Measurements from ENCODE around the gene POLR2B. TPM values are rescaled to one million over a fixed set of nuclear protein-coding genes. Genes with fewer than 3 reads are reported as not detected.
A peak's percentile ranks its signal among the peaks of the same experiment; 100 is the strongest.

The POLR2B gene
- total RNA-seq, 1 donor from 2014 or later = 95.5 TPM

DNA sequence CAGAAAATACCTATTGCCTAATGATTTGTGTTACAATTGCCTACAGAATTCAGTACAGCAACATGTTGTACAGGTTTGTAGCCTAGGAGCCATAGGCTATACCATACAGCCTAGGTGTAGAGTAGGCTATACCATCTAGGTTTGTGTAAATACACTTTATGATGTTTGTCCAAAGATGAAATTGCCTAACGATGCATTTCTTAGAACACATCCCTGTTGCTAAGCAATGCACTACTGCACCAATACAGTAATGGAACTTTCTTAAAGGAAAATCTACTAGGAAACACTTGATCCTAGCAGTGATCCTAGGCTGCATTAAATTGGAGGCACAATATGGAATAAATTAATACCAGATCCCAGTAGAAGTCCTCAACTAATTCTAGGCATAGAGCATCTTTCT, 19.6 kb upstream of the POLR2B start:
- no peaks in the 10 kb centered on the region for H3K9me3 Mint-ChIP-seq (ENCODE audit: unreplicated experiment)
- H3K27me3 Mint-ChIP-seq (ENCODE audit: unreplicated experiment) = peaks cover 2% of the 10 kb centered on the region

DNA sequence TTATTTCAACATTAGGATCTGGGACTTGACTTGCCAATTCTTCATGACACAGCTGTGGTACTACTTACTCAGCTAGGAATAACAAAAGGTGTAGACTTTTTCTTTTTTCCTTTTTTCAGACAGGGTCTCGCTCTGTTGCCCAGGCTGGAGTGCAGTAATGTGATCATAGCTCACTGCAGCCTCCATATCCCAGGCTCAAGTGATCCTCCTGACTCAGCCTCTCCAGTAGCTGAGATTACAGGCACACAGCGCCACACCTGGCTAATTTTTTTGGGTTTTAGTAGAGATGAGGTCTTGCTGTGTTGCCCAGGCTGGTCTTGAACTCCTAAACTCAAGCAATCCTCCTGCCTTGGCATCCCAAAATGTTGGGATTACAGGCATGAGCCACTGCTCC, 17.6 kb upstream of the POLR2B start:
- no peaks in the 10 kb centered on the region for H3K4me1 Mint-ChIP-seq (ENCODE audit: unreplicated experiment)
- no peak for DNase-seq (ENCODE audit: low spot score)
- H3K27ac Mint-ChIP-seq (ENCODE audit: unreplicated experiment) = no peak overlapping the region
- H3K36me3 Mint-ChIP-seq (ENCODE audit: low read depth, unreplicated experiment) = peaks cover 10% of the 10 kb centered on the region
- H3K27me3 Mint-ChIP-seq (ENCODE audit: unreplicated experiment) = no peaks in the 10 kb centered on the region
- H3K9me3 Mint-ChIP-seq (ENCODE audit: unreplicated experiment) = no peaks in the 10 kb centered on the region
- TF ChIP-seq, protein P1, sequence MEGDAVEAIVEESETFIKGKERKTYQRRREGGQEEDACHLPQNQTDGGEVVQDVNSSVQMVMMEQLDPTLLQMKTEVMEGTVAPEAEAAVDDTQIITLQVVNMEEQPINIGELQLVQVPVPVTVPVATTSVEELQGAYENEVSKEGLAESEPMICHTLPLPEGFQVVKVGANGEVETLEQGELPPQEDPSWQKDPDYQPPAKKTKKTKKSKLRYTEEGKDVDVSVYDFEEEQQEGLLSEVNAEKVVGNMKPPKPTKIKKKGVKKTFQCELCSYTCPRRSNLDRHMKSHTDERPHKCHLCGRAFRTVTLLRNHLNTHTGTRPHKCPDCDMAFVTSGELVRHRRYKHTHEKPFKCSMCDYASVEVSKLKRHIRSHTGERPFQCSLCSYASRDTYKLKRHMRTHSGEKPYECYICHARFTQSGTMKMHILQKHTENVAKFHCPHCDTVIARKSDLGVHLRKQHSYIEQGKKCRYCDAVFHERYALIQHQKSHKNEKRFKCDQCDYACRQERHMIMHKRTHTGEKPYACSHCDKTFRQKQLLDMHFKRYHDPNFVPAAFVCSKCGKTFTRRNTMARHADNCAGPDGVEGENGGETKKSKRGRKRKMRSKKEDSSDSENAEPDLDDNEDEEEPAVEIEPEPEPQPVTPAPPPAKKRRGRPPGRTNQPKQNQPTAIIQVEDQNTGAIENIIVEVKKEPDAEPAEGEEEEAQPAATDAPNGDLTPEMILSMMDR (IDR thresholded peaks at IDR 0.05; ENCODE audit: unreplicated experiment) = no peak
- H3K4me3 Mint-ChIP-seq (ENCODE audit: unreplicated experiment) = no peak overlapping the region

More for the DNA sequence above, 19.6 kb upstream of the POLR2B start:
- H3K4me1 Mint-ChIP-seq (ENCODE audit: unreplicated experiment) = no peaks in the 10 kb centered on the region
- H3K36me3 Mint-ChIP-seq (ENCODE audit: low read depth, unreplicated experiment) = peaks cover 4% of the 10 kb centered on the region
- no peak overlapping the region for H3K27ac Mint-ChIP-seq (ENCODE audit: unreplicated experiment)
- TF ChIP-seq, protein P1 (IDR thresholded peaks at IDR 0.05; ENCODE audit: unreplicated experiment) = no peak
- no peak for DNase-seq (ENCODE audit: low spot score)
- H3K4me3 Mint-ChIP-seq (ENCODE audit: unreplicated experiment) = no peak overlapping the region

DNA sequence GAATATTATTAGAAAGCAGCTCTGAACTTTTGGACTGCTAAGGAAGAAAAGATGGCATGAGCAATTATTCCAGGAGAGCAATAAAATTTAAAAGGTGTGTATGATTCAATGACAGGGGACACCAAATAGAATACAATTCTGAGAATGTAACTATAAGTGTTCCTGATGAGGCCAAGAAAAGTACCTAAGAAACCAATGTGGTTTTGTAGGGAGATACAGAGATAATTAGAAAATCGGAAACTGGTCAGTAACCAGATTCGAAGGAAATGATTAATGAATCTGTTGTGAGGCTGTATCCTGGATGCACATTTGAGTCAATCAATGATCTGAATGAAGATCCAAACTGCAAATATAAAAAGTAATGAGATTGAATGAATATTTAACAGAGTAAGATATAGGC, 7.3 kb upstream of the POLR2B start:
- Mint-ChIP-seq H3K36me3 (ENCODE audit: low read depth, unreplicated experiment) (peaks cover 34% of the 10 kb centered on the region), H3K9me3 (ENCODE audit: unreplicated experiment) (no peaks in the 10 kb centered on the region), H3K4me3 (ENCODE audit: unreplicated experiment) (no peak overlapping the region), H3K27ac (ENCODE audit: unreplicated experiment) (no peak overlapping the region), H3K4me1 (ENCODE audit: unreplicated experiment) (peaks cover 6% of the 10 kb centered on the region), H3K27me3 (ENCODE audit: unreplicated experiment) (peaks cover 6% of the 10 kb centered on the region)
- DNase-seq (ENCODE audit: low spot score) = no peak
- TF ChIP-seq, protein P1 (IDR thresholded peaks at IDR 0.05; ENCODE audit: unreplicated experiment) = no peak

DNA sequence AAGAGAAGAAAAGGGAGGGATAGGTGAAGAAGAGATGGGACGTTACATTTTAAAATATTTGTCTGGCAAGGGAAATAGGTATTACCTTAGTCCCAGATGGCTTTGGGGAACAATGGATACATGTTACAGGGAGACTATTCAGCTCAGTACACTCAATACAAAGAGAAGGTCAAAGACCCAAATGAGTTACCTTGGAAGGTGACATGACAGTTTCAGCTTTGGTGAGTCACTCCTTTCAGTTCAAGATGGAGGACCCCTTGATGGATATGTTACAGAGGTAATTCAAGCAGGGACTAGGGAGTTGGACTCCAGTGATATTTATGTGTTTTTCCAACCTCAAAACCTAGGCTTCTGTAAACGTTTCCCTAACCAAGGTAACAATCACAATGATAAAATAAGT, 6.3 kb upstream of the POLR2B start:
- Mint-ChIP-seq H3K36me3 (ENCODE audit: low read depth, unreplicated experiment) (peaks cover 34% of the 10 kb centered on the region), H3K9me3 (ENCODE audit: unreplicated experiment) (no peaks in the 10 kb centered on the region), H3K27me3 (ENCODE audit: unreplicated experiment) (peaks cover 8% of the 10 kb centered on the region), H3K27ac (ENCODE audit: unreplicated experiment) (no peak overlapping the region), H3K4me3 (ENCODE audit: unreplicated experiment) (peak overlapping the region; percentile 24), H3K4me1 (ENCODE audit: unreplicated experiment) (peaks cover 8% of the 10 kb centered on the region)
- TF ChIP-seq, protein P1 (IDR thresholded peaks at IDR 0.05; ENCODE audit: unreplicated experiment) = no peak
- DNase-seq (ENCODE audit: low spot score) = no peak

DNA sequence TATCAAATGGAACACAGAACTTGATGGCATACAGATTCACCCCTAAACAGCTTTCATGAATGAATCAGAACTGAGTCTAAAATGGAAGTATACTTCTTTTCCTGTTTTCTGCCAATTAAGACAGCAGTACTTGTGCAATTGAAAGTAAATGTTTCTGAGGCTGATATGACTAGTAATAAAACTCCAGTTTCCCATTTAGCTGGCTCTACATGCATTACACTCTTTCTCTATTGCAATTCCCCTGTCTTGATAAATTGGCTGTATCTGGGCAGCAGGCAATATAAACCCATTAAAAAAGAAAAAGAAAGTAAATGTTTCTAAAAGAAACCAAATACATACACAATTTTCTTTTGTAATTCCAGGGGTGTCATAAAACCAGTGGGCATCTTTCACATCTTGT, 5.9 kb upstream of the POLR2B start:
- Mint-ChIP-seq H3K4me3 (ENCODE audit: unreplicated experiment) (no peak overlapping the region), H3K4me1 (ENCODE audit: unreplicated experiment) (peaks cover 8% of the 10 kb centered on the region), H3K36me3 (ENCODE audit: low read depth, unreplicated experiment) (peaks cover 34% of the 10 kb centered on the region), H3K27me3 (ENCODE audit: unreplicated experiment) (peaks cover 11% of the 10 kb centered on the region), H3K9me3 (ENCODE audit: unreplicated experiment) (no peaks in the 10 kb centered on the region), H3K27ac (ENCODE audit: unreplicated experiment) (no peak overlapping the region)
- TF ChIP-seq, protein P1 (IDR thresholded peaks at IDR 0.05; ENCODE audit: unreplicated experiment) = no peak
- DNase-seq (ENCODE audit: low spot score) = no peak
